Measurements from ENCODE around the gene MKI67.

The MKI67 gene

GRCh38 chr10:128053356-128053755 is 72.9 kb downstream of the MKI67 start:
- Histone ChIP-seq H3K4me1 (ENCODE audit: insufficient read depth, low read length) (no peaks in the 10 kb centered on the region), H3K36me3 (ENCODE audit: insufficient read depth, low read depth, low read length) (no peaks in the 10 kb centered on the region), H3K27ac (ENCODE audit: low read length) (no peak overlapping the region), H3K4me3 (ENCODE audit: low read length) (no peak overlapping the region), H3K9me3 (ENCODE audit: insufficient read depth, low read depth, low read length) (no peaks in the 10 kb centered on the region), H3K27me3 (ENCODE audit: insufficient read depth, low read length) (no peaks in the 10 kb centered on the region; the same call in 1 of the 2 replicates), H3K9ac (ENCODE audit: low read depth, low read length) (no peak overlapping the region)

- no peaks in the 10 kb centered on the region; the same call in 1 of the 2 replicates for H3K27me3 ChIP-seq (ENCODE audit: insufficient read depth, low read length)
- H3K27ac ChIP-seq (ENCODE audit: low read length): no peak overlapping the region
- H3K4me3 ChIP-seq (ENCODE audit: low read length): no peak overlapping the region
- no peaks in the 10 kb centered on the region for H3K9me3 ChIP-seq (ENCODE audit: insufficient read depth, low read depth, low read length)
- no peak overlapping the region for H3K9ac ChIP-seq (ENCODE audit: low read depth, low read length)
- no peaks in the 10 kb centered on the region for H3K36me3 ChIP-seq (ENCODE audit: insufficient read depth, low read depth, low read length)
- no peaks in the 10 kb centered on the region for H3K4me1 ChIP-seq (ENCODE audit: insufficient read depth, low read length)
Measured at GRCh38 chr10:128052696-128053095, 73.5 kb downstream of the MKI67 start.

DNA sequence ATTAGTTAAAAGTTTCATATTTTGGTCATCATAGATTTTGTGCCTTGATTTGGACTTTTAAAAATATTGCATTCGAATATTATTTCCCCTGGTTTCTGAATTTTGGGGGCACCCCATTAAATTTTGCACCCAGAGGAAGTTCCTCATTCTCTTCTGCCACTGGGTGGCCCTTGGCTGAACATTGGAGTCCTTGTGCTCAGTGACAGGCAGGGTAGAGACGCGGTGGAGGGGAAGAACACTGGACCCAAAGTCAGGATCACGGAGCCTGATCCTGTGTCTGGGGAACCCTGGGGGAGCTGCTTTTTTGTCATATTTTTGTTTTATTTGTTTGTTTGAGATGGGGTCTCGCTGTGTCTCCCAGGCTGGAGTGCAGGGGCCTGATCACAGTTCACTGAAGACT is 74.7 kb downstream of the MKI67 start:
- H3K9ac ChIP-seq (ENCODE audit: low read depth, low read length): no peak overlapping the region
- H3K36me3 ChIP-seq (ENCODE audit: insufficient read depth, low read depth, low read length): no peaks in the 10 kb centered on the region
- H3K27ac ChIP-seq (ENCODE audit: low read length): no peak overlapping the region

GRCh38 chr10:128050936-128051335 is 75.3 kb downstream of the MKI67 start:
- Histone ChIP-seq H3K4me1 (ENCODE audit: insufficient read depth, low read length) (no peaks in the 10 kb centered on the region), H3K36me3 (ENCODE audit: insufficient read depth, low read depth, low read length) (no peaks in the 10 kb centered on the region), H3K4me3 (ENCODE audit: low read length) (no peak overlapping the region), H3K9me3 (ENCODE audit: insufficient read depth, low read depth, low read length) (no peaks in the 10 kb centered on the region), H3K27ac (ENCODE audit: low read length) (no peak overlapping the region), H3K27me3 (ENCODE audit: insufficient read depth, low read length) (peaks cover 5% of the 10 kb centered on the region; the same call in 1 of the 2 replicates), H3K9ac (ENCODE audit: low read depth, low read length) (no peak overlapping the region)

More for the DNA sequence above, 74.7 kb downstream of the MKI67 start:
- no peak overlapping the region for H3K4me3 ChIP-seq (ENCODE audit: low read length)
- no peaks in the 10 kb centered on the region for H3K9me3 ChIP-seq (ENCODE audit: insufficient read depth, low read depth, low read length)
- no peaks in the 10 kb centered on the region; the same call in 1 of the 2 replicates for H3K27me3 ChIP-seq (ENCODE audit: insufficient read depth, low read length)
- no peaks in the 10 kb centered on the region for H3K4me1 ChIP-seq (ENCODE audit: insufficient read depth, low read length)

GRCh38 chr10:128050121-128050516 is 76.1 kb downstream of the MKI67 start:
- peaks cover 8% of the 10 kb centered on the region; the same call in 1 of the 2 replicates for H3K27me3 ChIP-seq (ENCODE audit: insufficient read depth, low read length)

GRCh38 chr10:128049226-128050120 is 76.8 kb downstream of the MKI67 start:
- H3K4me1 ChIP-seq (ENCODE audit: insufficient read depth, low read length): no peaks in the 10 kb centered on the region
- no peak overlapping the region for H3K27ac ChIP-seq (ENCODE audit: low read length)
- no peak overlapping the region for H3K9ac ChIP-seq (ENCODE audit: low read depth, low read length)
- H3K4me3 ChIP-seq (ENCODE audit: low read length): no peak overlapping the region
- H3K36me3 ChIP-seq (ENCODE audit: insufficient read depth, low read depth, low read length): no peaks in the 10 kb centered on the region
- H3K27me3 ChIP-seq (ENCODE audit: insufficient read depth, low read length): peaks cover 8% of the 10 kb centered on the region; the same call in 1 of the 2 replicates
- no peaks in the 10 kb centered on the region for H3K9me3 ChIP-seq (ENCODE audit: insufficient read depth, low read depth, low read length)

More at GRCh38 chr10:128050121-128050516, 76.1 kb downstream of the MKI67 start:
- no peak overlapping the region for H3K27ac ChIP-seq (ENCODE audit: low read length)
- H3K36me3 ChIP-seq (ENCODE audit: insufficient read depth, low read depth, low read length): no peaks in the 10 kb centered on the region
- no peaks in the 10 kb centered on the region for H3K4me1 ChIP-seq (ENCODE audit: insufficient read depth, low read length)
- H3K9ac ChIP-seq (ENCODE audit: low read depth, low read length): no peak overlapping the region
- H3K4me3 ChIP-seq (ENCODE audit: low read length): no peak overlapping the region
- no peaks in the 10 kb centered on the region for H3K9me3 ChIP-seq (ENCODE audit: insufficient read depth, low read depth, low read length)

GRCh38 chr10:128048819-128049210 is 77.4 kb downstream of the MKI67 start:
- Histone ChIP-seq H3K36me3 (ENCODE audit: insufficient read depth, low read depth, low read length) (no peaks in the 10 kb centered on the region), H3K27me3 (ENCODE audit: insufficient read depth, low read length) (peaks cover 15% of the 10 kb centered on the region), H3K9me3 (ENCODE audit: insufficient read depth, low read depth, low read length) (no peaks in the 10 kb centered on the region), H3K4me1 (ENCODE audit: insufficient read depth, low read length) (no peaks in the 10 kb centered on the region), H3K4me3 (ENCODE audit: low read length) (no peak overlapping the region), H3K9ac (ENCODE audit: low read depth, low read length) (no peak overlapping the region), H3K27ac (ENCODE audit: low read length) (no peak overlapping the region)

- no peak overlapping the region; the same call in 1 of the 2 replicates for H3K9ac ChIP-seq (ENCODE audit: low read depth, low read length)
- H3K27ac ChIP-seq (ENCODE audit: low read length): no peak overlapping the region
- H3K9me3 ChIP-seq (ENCODE audit: insufficient read depth, low read depth, low read length): no peaks in the 10 kb centered on the region
- H3K4me3 ChIP-seq (ENCODE audit: low read length): peak overlapping the region; percentile 21; the same call in 1 of the 2 replicates
- no peaks in the 10 kb centered on the region for H3K4me1 ChIP-seq (ENCODE audit: insufficient read depth, low read length)
- H3K27me3 ChIP-seq (ENCODE audit: insufficient read depth, low read length): peaks cover 18% of the 10 kb centered on the region
- no peaks in the 10 kb centered on the region for H3K36me3 ChIP-seq (ENCODE audit: insufficient read depth, low read depth, low read length)
Measured at GRCh38 chr10:128047991-128048818, 78.0 kb downstream of the MKI67 start.

GRCh38 chr10:128047351-128047750 is 78.9 kb downstream of the MKI67 start:
- H3K9me3 ChIP-seq (ENCODE audit: insufficient read depth, low read depth, low read length): no peaks in the 10 kb centered on the region
- H3K27me3 ChIP-seq (ENCODE audit: insufficient read depth, low read length): peaks cover 24% of the 10 kb centered on the region
- peak overlapping the region; percentile 21; the same call in 1 of the 2 replicates for H3K4me3 ChIP-seq (ENCODE audit: low read length)
- H3K4me1 ChIP-seq (ENCODE audit: insufficient read depth, low read length): no peaks in the 10 kb centered on the region
- H3K27ac ChIP-seq (ENCODE audit: low read length): no peak overlapping the region
- no peak overlapping the region; the same call in 1 of the 2 replicates for H3K9ac ChIP-seq (ENCODE audit: low read depth, low read length)
- H3K36me3 ChIP-seq (ENCODE audit: insufficient read depth, low read depth, low read length): no peaks in the 10 kb centered on the region

DNA sequence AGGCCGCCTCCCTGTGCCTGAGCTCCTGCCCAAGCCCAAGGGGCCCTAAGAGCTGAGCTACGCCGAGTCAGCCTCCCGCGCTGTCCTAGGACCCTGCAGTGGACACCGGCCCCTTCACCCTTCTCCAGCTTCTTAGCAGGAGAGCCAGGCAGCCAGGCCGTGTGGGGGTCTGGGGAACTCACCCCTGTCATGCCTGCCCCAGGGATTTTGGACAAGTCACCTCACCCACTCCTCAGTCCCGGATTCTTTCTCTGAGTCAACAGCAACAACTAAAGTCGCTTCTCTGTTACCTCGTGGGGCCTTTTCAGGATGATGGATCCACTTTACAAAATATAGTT is 79.3 kb downstream of the MKI67 start:
- H3K4me1 ChIP-seq (ENCODE audit: insufficient read depth, low read length): no peaks in the 10 kb centered on the region
- H3K9ac ChIP-seq (ENCODE audit: low read depth, low read length): no peak overlapping the region

More for the DNA sequence above, 79.3 kb downstream of the MKI67 start:
- Histone ChIP-seq H3K4me3 (ENCODE audit: low read length) (no peak overlapping the region), H3K27me3 (ENCODE audit: insufficient read depth, low read length) (peaks cover 28% of the 10 kb centered on the region), H3K27ac (ENCODE audit: low read length) (no peak overlapping the region), H3K9me3 (ENCODE audit: insufficient read depth, low read depth, low read length) (no peaks in the 10 kb centered on the region), H3K36me3 (ENCODE audit: insufficient read depth, low read depth, low read length) (no peaks in the 10 kb centered on the region)
